Ishikawa (cell line): ENCODE data around the gene FAM219A.

Source experiments
- CEBPB ChIP-seq: IDR thresholded peaks from 2 replicates; pipeline ENCODE4 v1.6.1; 2012
- CREB1 ChIP-seq: IDR thresholded peaks from 2 replicates; pipeline ENCODE4 v1.6.1; 2012; ENCODE audit warnings: low read depth
- EP300 ChIP-seq: IDR thresholded peaks from 2 replicates; pipeline ENCODE4 v1.6.1; 2012; ENCODE audit warnings: borderline replicate concordance
- MAX ChIP-seq: IDR thresholded peaks from 2 replicates; pipeline ENCODE4 v1.6.1; 2012
- NFIC ChIP-seq: IDR thresholded peaks from 2 replicates; pipeline ENCODE4 v1.6.1; 2012
- RAD21 ChIP-seq: IDR thresholded peaks from 2 replicates; pipeline ENCODE4 v1.6.1; 2012; ENCODE audit warnings: low read depth
- REST ChIP-seq: IDR thresholded peaks from 2 replicates; pipeline ENCODE4 v1.6.1; 2012; ENCODE audit warnings: low read depth, mild to moderate bottlenecking
- TAF1 ChIP-seq: IDR thresholded peaks from 2 replicates; pipeline ENCODE4 v1.6.1; 2012; ENCODE audit warnings: low read depth, mild to moderate bottlenecking
- TCF12 ChIP-seq: IDR thresholded peaks from 2 replicates; pipeline ENCODE4 v1.6.1; 2012; ENCODE audit warnings: low read depth
- USF1 ChIP-seq: IDR thresholded peaks from 2 replicates; pipeline ENCODE4 v1.6.1; 2012
- ZBTB7A ChIP-seq: IDR thresholded peaks from 2 replicates; pipeline ENCODE4 v1.6.1; 2012; ENCODE audit warnings: low read depth

GRCh38 chr9:34377404-34377746 is 81.0 kb downstream of the FAM219A start:
- TF ChIP-seq RAD21, result no peak
- TF ChIP-seq TCF12, result no peak
- TF ChIP-seq ZBTB7A, result no peak; the same call in 1 of the 2 replicates
- TF ChIP-seq REST, result no peak
- no peak for TF ChIP-seq CEBPB
- TF ChIP-seq NFIC, result no peak
- TF ChIP-seq CREB1, result no peak
- no peak for TF ChIP-seq MAX
- TF ChIP-seq EP300, result no peak
- TF ChIP-seq TAF1, result no peak
- no peak for TF ChIP-seq USF1
